Calu3 (cell line): ENCODE data around the gene NLGN1. TPM values are rescaled to one million over a fixed set of nuclear protein-coding genes. Genes with fewer than 3 reads are reported as not detected.
"Not testable (repeated sequence)": the region's sequence is repeated elsewhere in the genome, so short reads cannot be mapped to it uniquely, and the experiment has no call there.

Source experiments
- BruUV-seq: library from RNA; stranded (reverse); fragments of 400-500 nt; replicated peaks from 2 replicates; lab custom pipeline; 2021; lab: Mats Ljungman, UMichigan
- CTCF ChIA-PET: fragments of 300-600 bp; sonication (Branson Sonifier 250); formaldehyde crosslinking; loops from one replicate; lab custom pipeline; 2022; ENCODE audit warnings: antibody characterized with exemption; lab: Charles Lee
- DNase-seq: peaks from one replicate; pipeline ENCODE4 v3.0.0; 2022
- H3K27ac Mint-ChIP-seq: one replicate; pipeline ENCODE4 v1.8.0; 2022; ENCODE audit warnings: mixed read lengths; ENCODE audit not compliant: unreplicated experiment
- H3K27me3 Mint-ChIP-seq: one replicate; pipeline ENCODE4 v1.8.0; 2022; ENCODE audit warnings: mixed read lengths; ENCODE audit not compliant: unreplicated experiment
- H3K36me3 Mint-ChIP-seq: one replicate; pipeline ENCODE4 v1.8.0; 2022; ENCODE audit warnings: mild to moderate bottlenecking, moderate library complexity, mixed read lengths; ENCODE audit not compliant: insufficient read depth, unreplicated experiment
- H3K4me1 Mint-ChIP-seq: one replicate; pipeline ENCODE4 v1.8.0; 2022; ENCODE audit warnings: mild to moderate bottlenecking, low read depth, mixed read lengths; ENCODE audit not compliant: unreplicated experiment
- H3K4me3 Mint-ChIP-seq: one replicate; pipeline ENCODE4 v1.8.0; 2022; ENCODE audit warnings: mild to moderate bottlenecking, low read depth, moderate library complexity, mixed read lengths; ENCODE audit not compliant: unreplicated experiment
- H3K9me3 Mint-ChIP-seq: one replicate; pipeline ENCODE4 v1.8.0; 2022; ENCODE audit warnings: low read depth, mixed read lengths; ENCODE audit not compliant: unreplicated experiment
- CTCF ChIP-seq: fragments of 200-600 bp; IDR thresholded peaks from one replicate; pipeline ENCODE4 v1.8.0; 2022; ENCODE audit warnings: antibody characterized with exemption; ENCODE audit not compliant: unreplicated experiment
- intact Hi-C: fragments of 100-400 bp; cut with micrococcal nuclease; formaldehyde crosslinking; loops from one replicate; pipeline ENCODE4 v1.10.0; 2022; ENCODE audit not compliant: unreplicated experiment
- total RNA-seq: library from RNA; stranded (reverse); gene quantifications from 2 replicates; pipeline ENCODE4 v1.2.3, GENCODE V29; 2022

NLGN1 gene
- total RNA-seq, 1 experiment from 2014 or later, result 2.6 TPM

- H3K36me3 Mint-ChIP-seq, result no peaks in the 10 kb centered on the region
- no TSS peak for BruUV-seq
- no peaks in the 10 kb centered on the region for H3K27me3 Mint-ChIP-seq
These were observed 134.1 kb downstream of the NLGN1 start for GRCh38 chr3:173531602-173532001.

GRCh38 chr3:173538410-173538809 is 140.9 kb downstream of the NLGN1 start:
- intact Hi-C loops, result no loop called here
- peak; percentile 32 for TF ChIP-seq CTCF
- H3K4me1 Mint-ChIP-seq, result no peaks in the 10 kb centered on the region
- CTCF ChIA-PET, result no interaction called here
- BruUV-seq, result no TSS peak
- H3K36me3 Mint-ChIP-seq, result no peaks in the 10 kb centered on the region
- no peak overlapping the region for H3K27ac Mint-ChIP-seq
- no peaks in the 10 kb centered on the region for H3K9me3 Mint-ChIP-seq
- DNase-seq, result no peak
- no peak overlapping the region for H3K4me3 Mint-ChIP-seq
- no peaks in the 10 kb centered on the region for H3K27me3 Mint-ChIP-seq

More at GRCh38 chr3:173531602-173532001, 134.1 kb downstream of the NLGN1 start:
- peaks cover 8% of the 10 kb centered on the region for H3K4me1 Mint-ChIP-seq
- CTCF ChIA-PET, result no interaction called here
- no peak for TF ChIP-seq CTCF
- no peak overlapping the region for H3K4me3 Mint-ChIP-seq
- peaks cover 2% of the 10 kb centered on the region for H3K9me3 Mint-ChIP-seq
- no peak for DNase-seq
- H3K27ac Mint-ChIP-seq, result no peak overlapping the region
- intact Hi-C loops, result no loop called here

- DNase-seq, CTCF ChIA-PET, H3K36me3 Mint-ChIP-seq, H3K9me3 Mint-ChIP-seq, intact Hi-C loops, H3K27ac Mint-ChIP-seq, H3K4me1 Mint-ChIP-seq, H3K4me3 Mint-ChIP-seq, H3K27me3 Mint-ChIP-seq, BruUV-seq: not testable (repeated sequence)
These were observed 148.0 kb downstream of the NLGN1 start for GRCh38 chr3:173545590-173545989.

- no peak overlapping the region for H3K4me3 Mint-ChIP-seq
- no peak overlapping the region for H3K27ac Mint-ChIP-seq
- CTCF ChIA-PET, result no interaction called here
- no peak for DNase-seq
- TF ChIP-seq CTCF, result no peak
- no TSS peak for BruUV-seq
- no peaks in the 10 kb centered on the region for H3K9me3 Mint-ChIP-seq
- no peaks in the 10 kb centered on the region for H3K27me3 Mint-ChIP-seq
- H3K36me3 Mint-ChIP-seq, result no peaks in the 10 kb centered on the region
- no peaks in the 10 kb centered on the region for H3K4me1 Mint-ChIP-seq
- intact Hi-C loops, result no loop called here
These were observed 149.5 kb downstream of the NLGN1 start for GRCh38 chr3:173547070-173547469.

- TF ChIP-seq CTCF, result no peak
- H3K27ac Mint-ChIP-seq, result no peak overlapping the region
- H3K27me3 Mint-ChIP-seq, result no peaks in the 10 kb centered on the region
- intact Hi-C loops, result no loop called here
- no TSS peak for BruUV-seq
- H3K36me3 Mint-ChIP-seq, result no peaks in the 10 kb centered on the region
- no peak overlapping the region for H3K4me3 Mint-ChIP-seq
- no peaks in the 10 kb centered on the region for H3K4me1 Mint-ChIP-seq
- H3K9me3 Mint-ChIP-seq, result no peaks in the 10 kb centered on the region
- no peak for DNase-seq
- CTCF ChIA-PET, result no interaction called here
These were observed 150.7 kb downstream of the NLGN1 start for GRCh38 chr3:173548261-173548660.
